OCI-LY1 (cell line): ENCODE data around the gene EFNA4.

Source experiments
- H2AFZ ChIP-seq: fragments of 200-600 bp; sonication (generic), shearing (Covaris generic); 2 replicates; pipeline ENCODE4 v1.6.0; 2014; ENCODE audit warnings: antibody characterized with exemption, mild to moderate bottlenecking, low read length
- H3F3A ChIP-seq: fragments of 200-600 bp; sonication (generic), shearing (Covaris generic); 2 replicates; pipeline ENCODE4 v1.6.0; 2014; ENCODE audit warnings: mild to moderate bottlenecking, antibody characterized with exemption, low read length, moderate library complexity; ENCODE audit not compliant: insufficient read depth
- H3K27ac ChIP-seq: fragments of 200-600 bp; sonication (generic); 2 replicates; pipeline ENCODE4 v1.5.1; 2014; ENCODE audit warnings: low read length, mixed run types, mild to moderate bottlenecking, low read depth; ENCODE audit not compliant: poor library complexity, severe bottlenecking
- H3K27me3 ChIP-seq: fragments of 200-600 bp; sonication (generic); 2 replicates; pipeline ENCODE4 v1.6.0; 2014; ENCODE audit warnings: antibody characterized with exemption, mild to moderate bottlenecking, low read length, moderate library complexity; ENCODE audit not compliant: insufficient read depth
- H3K36me3 ChIP-seq: fragments of 200-600 bp; sonication (generic); 2 replicates; pipeline ENCODE4 v1.6.1; 2014; ENCODE audit warnings: mild to moderate bottlenecking, antibody characterized with exemption, low read length, moderate library complexity, mixed read lengths; ENCODE audit not compliant: insufficient read depth
- H3K4me1 ChIP-seq: fragments of 200-600 bp; sonication (generic); 2 replicates; pipeline ENCODE4 v1.5.1; 2014; ENCODE audit warnings: mild to moderate bottlenecking, low read length, moderate library complexity; ENCODE audit not compliant: insufficient read depth, severe bottlenecking
- H3K4me2 ChIP-seq: fragments of 200-600 bp; sonication (generic), shearing (Covaris generic); 2 replicates; pipeline ENCODE4 v1.6.1; 2014; ENCODE audit warnings: low read length
- H3K4me3 ChIP-seq: fragments of 200-600 bp; sonication (generic); 2 replicates; pipeline ENCODE4 v1.5.1; 2014; ENCODE audit warnings: low read length, low read depth, mild to moderate bottlenecking, mixed read lengths; ENCODE audit not compliant: poor library complexity, severe bottlenecking
- H3K79me2 ChIP-seq: fragments of 200-600 bp; shearing (Covaris generic); 2 replicates; pipeline ENCODE4 v1.6.1; 2016; ENCODE audit warnings: mixed run types, low read length, mixed read lengths; ENCODE audit not compliant: insufficient read depth
- H3K9ac ChIP-seq: fragments of 200-600 bp; sonication (generic), shearing (Covaris generic); 2 replicates; pipeline ENCODE4 v1.6.1; 2014; ENCODE audit warnings: mild to moderate bottlenecking, low read length, mixed read lengths
- H3K9me2 ChIP-seq: fragments of 200-600 bp; sonication (generic), shearing (Covaris generic); 2 replicates; pipeline ENCODE4 v1.6.1; 2014; ENCODE audit warnings: low read depth, mild to moderate bottlenecking, low read length, mixed read lengths
- H3K9me3 ChIP-seq: fragments of 200-600 bp; shearing (Covaris generic); 2 replicates; pipeline ENCODE4 v1.6.1; 2014; ENCODE audit warnings: low read length, mixed read lengths
- H4K20me1 ChIP-seq: fragments of 200-600 bp; sonication (generic), shearing (Covaris generic); 2 replicates; pipeline ENCODE4 v1.6.0; 2016; ENCODE audit warnings: mild to moderate bottlenecking, low read length; ENCODE audit not compliant: insufficient read depth
- EZH2 ChIP-seq: fragments of 200-600 bp; sonication (generic), shearing (Covaris generic); IDR thresholded peaks from 2 replicates; pipeline ENCODE4 v1.8.0; 2017; ENCODE audit warnings: borderline replicate concordance, mixed run types, mild to moderate bottlenecking, antibody characterized with exemption, low read length, moderate library complexity, mixed read lengths
- TF ChIP-seq, protein P1 (sequence below): fragments of 200-600 bp; sonication (generic), shearing (Covaris generic); IDR thresholded peaks from 2 replicates; pipeline ENCODE4 v1.5.1; 2017; ENCODE audit warnings: mild to moderate bottlenecking, antibody characterized with exemption, low read length, moderate library complexity, mixed read lengths

Gene EFNA4

DNA sequence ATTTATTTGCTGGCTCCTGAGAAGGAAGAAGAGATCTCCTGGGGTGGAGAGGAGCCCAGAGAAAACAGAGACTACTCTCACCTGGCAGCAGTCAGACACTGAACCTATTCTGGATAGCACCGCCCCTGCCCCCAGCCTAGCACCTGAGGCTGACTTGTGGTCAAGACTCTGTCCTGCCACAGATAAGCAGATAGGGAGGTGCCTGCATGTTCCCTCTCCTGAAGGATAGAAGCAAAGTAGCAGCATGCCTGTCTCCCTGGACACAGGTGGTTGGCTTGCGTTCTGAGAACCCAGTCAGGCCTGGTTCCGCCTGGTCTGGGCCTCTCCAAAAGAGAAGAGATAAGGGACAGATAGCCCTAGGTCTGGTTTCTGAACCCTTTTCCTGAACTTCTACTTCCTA lies 13.8 kb downstream of the EFNA4 start:
- H4K20me1 ChIP-seq: no peaks in the 10 kb centered on the region
- no peak overlapping the region for H3K4me3 ChIP-seq
- H3K27ac ChIP-seq: no peak overlapping the region
- TF ChIP-seq, protein P1, sequence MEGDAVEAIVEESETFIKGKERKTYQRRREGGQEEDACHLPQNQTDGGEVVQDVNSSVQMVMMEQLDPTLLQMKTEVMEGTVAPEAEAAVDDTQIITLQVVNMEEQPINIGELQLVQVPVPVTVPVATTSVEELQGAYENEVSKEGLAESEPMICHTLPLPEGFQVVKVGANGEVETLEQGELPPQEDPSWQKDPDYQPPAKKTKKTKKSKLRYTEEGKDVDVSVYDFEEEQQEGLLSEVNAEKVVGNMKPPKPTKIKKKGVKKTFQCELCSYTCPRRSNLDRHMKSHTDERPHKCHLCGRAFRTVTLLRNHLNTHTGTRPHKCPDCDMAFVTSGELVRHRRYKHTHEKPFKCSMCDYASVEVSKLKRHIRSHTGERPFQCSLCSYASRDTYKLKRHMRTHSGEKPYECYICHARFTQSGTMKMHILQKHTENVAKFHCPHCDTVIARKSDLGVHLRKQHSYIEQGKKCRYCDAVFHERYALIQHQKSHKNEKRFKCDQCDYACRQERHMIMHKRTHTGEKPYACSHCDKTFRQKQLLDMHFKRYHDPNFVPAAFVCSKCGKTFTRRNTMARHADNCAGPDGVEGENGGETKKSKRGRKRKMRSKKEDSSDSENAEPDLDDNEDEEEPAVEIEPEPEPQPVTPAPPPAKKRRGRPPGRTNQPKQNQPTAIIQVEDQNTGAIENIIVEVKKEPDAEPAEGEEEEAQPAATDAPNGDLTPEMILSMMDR: no peak
- no peak for TF ChIP-seq EZH2
- no peak overlapping the region for H2AFZ ChIP-seq
- H3K9me2 ChIP-seq: no peaks in the 10 kb centered on the region
- no peaks in the 10 kb centered on the region for H3K9me3 ChIP-seq
- peaks cover 36% of the 10 kb centered on the region for H3K4me1 ChIP-seq
- no peaks in the 10 kb centered on the region for H3K79me2 ChIP-seq
- H3K4me2 ChIP-seq: no peak overlapping the region
- H3K27me3 ChIP-seq: peaks cover 6% of the 10 kb centered on the region; the same call in 1 of the 2 replicates
- H3K9ac ChIP-seq: no peak overlapping the region
- H3F3A ChIP-seq: no peaks in the 10 kb centered on the region
- H3K36me3 ChIP-seq: no peaks in the 10 kb centered on the region

DNA sequence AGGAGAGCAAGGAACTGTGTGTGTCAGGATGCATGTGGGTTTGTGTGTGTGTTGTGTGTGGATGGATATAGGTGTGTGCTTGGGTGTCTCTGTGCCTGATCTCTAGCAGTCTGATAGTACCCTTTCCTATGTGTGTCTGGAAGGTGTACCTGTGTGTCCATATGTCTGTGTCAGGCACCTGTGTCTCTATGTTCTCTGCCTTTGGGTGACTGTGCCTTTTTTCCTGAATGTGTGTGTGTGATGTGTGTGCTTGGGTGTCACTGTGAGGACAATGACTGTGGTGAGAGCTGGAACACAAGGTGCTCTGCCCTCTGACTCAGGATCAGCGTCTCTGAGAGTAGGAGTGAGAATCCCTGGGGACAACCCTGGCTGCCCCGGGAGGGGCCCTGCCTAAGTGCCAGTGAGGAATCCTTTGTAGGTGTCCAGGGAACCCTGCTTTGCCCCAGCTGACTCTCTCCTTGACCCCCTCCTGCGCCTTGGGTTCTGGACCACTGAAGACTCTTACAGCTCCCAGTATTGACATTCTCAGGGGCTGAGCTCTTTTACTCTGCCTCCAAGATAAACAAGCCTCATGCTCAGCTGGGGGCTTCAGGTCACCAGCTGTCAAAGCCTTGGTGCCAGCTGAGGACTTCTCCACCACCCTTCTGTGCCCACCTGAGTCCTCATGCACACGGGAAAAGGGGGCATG lies 14.4 kb downstream of the EFNA4 start:
- Histone ChIP-seq H3K9me2 (no peaks in the 10 kb centered on the region), H4K20me1 (no peaks in the 10 kb centered on the region), H3K4me1 (peaks cover 41% of the 10 kb centered on the region), H3K9ac (no peak overlapping the region), H3F3A (no peaks in the 10 kb centered on the region), H3K36me3 (no peaks in the 10 kb centered on the region), H3K9me3 (no peaks in the 10 kb centered on the region), H3K27me3 (peaks cover 6% of the 10 kb centered on the region; the same call in 1 of the 2 replicates), H3K27ac (no peak overlapping the region), H3K79me2 (no peaks in the 10 kb centered on the region), H2AFZ (no peak overlapping the region), H3K4me3 (no peak overlapping the region), H3K4me2 (no peak overlapping the region)
- TF ChIP-seq EZH2: no peak
- TF ChIP-seq, protein P1: no peak

DNA sequence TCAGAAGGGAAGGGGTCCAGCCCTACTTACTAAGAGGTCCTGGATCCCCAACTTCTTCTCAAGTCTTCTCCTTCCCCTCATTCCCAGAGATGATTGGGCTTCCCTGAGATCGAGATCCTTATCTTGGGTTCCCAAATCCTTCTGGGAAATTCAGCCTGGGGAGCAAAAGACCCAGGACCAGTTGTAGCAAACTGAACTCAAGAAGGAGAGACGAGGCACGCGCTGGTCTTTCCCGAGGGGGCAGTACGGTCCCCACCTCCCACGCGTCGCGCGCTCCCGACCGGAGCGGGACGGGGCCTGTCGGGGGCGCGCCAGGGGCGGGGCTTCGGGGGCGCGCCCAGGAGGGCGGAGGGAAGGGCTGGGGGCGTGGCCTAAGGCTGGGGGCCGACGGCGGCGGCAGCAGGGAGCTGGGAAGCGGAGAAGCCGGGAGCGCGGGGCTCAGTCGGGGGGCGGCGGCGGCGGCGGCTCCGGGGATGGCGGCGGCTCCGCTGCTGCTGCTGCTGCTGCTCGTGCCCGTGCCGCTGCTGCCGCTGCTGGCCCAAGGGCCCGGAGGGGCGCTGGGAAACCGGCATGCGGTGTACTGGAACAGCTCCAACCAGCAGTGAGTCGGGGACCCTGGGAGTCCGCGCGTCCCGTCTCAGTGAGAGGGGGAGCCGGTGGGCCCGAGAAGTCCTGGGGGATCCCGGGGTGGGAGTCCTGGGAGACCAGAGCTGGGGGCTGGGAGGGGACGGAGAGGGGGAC lies 15.1 kb downstream of the EFNA4 start, which contains the start of gene EFNA3:
EFNA3 (plus strand) TSS at position 369 of the 741 bp plus-strand sequence; CDS start at position 474, 105 bp downstream.
- H3K9ac ChIP-seq: peak within 1 kb of the TSS; percentile 10; the same call in 1 of the 2 replicates
- H3K4me1 ChIP-seq: peaks cover 43% of the 10 kb centered on the region
- H3K79me2 ChIP-seq: no peaks in the 10 kb centered on the region
- H3K4me3 ChIP-seq: peak within 1 kb of the TSS; percentile 52
- peak within 1 kb of the TSS; percentile 59 for H3K4me2 ChIP-seq
- no peaks in the 10 kb centered on the region for H4K20me1 ChIP-seq
- H2AFZ ChIP-seq: no peak within 1 kb of the TSS
- H3K27me3 ChIP-seq: peaks cover 6% of the 10 kb centered on the region; the same call in 1 of the 2 replicates
- no peak within 1 kb of the TSS for H3K27ac ChIP-seq
- no peaks in the 10 kb centered on the region for H3K36me3 ChIP-seq
- H3K9me3 ChIP-seq: no peaks in the 10 kb centered on the region
- H3F3A ChIP-seq: no peaks in the 10 kb centered on the region
- TF ChIP-seq EZH2: 0 out of 2 replicates have a peak, but pooled peaks have one; percentile 35
- TF ChIP-seq, protein P1: no peak
- H3K9me2 ChIP-seq: no peaks in the 10 kb centered on the region
